ENCODE data around the gene KRTAP21-3.

DNA sequence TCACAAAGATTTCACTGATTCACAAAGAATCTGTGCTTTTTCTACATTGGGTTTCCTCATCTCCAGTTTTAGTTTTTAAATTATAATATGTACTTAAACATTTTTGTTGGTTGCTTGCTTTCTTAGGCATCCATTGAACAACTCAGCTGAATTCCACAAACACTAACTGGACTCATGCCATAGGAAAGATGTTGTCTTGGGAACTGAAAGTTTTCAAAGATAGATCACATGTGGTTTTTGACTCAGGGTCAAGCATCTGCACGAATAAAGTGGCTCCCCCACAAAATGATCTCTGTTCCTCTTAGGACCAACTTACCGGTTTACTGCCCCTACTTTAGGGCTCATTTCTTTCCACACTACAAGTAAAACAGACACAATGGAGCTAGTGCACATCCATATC is 39.7 kb upstream of the KRTAP21-3 start:
- TF ChIP-seq EZH2 (IDR thresholded peaks at IDR 0.05) (no peak), POLR2AphosphoS5 (IDR thresholded peaks at IDR 0.05; ENCODE audit: borderline replicate concordance, low read depth, low read length) (no peak), FOXP2 (optimal IDR thresholded peaks at IDR 0.05; ENCODE audit: control extremely low read depth, extremely low read length, insufficient read depth) (no peak)
